GM21367 (cell line): ENCODE data around the gene CLDN20.
A peak's percentile ranks its signal among the peaks of the same experiment; 100 is the strongest.
"Not testable (repeated sequence)": the region's sequence is repeated elsewhere in the genome, so short reads cannot be mapped to it uniquely, and the experiment has no call there.

Experiments used
- ATAC-seq: cut with Tn5 transposase; IDR thresholded peaks from one replicate; pipeline ENCODE4 v1.9.1; 2021; ENCODE audit not compliant: unreplicated experiment

CLDN20 gene, protein sequence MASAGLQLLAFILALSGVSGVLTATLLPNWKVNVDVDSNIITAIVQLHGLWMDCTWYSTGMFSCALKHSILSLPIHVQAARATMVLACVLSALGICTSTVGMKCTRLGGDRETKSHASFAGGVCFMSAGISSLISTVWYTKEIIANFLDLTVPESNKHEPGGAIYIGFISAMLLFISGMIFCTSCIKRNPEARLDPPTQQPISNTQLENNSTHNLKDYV

DNA sequence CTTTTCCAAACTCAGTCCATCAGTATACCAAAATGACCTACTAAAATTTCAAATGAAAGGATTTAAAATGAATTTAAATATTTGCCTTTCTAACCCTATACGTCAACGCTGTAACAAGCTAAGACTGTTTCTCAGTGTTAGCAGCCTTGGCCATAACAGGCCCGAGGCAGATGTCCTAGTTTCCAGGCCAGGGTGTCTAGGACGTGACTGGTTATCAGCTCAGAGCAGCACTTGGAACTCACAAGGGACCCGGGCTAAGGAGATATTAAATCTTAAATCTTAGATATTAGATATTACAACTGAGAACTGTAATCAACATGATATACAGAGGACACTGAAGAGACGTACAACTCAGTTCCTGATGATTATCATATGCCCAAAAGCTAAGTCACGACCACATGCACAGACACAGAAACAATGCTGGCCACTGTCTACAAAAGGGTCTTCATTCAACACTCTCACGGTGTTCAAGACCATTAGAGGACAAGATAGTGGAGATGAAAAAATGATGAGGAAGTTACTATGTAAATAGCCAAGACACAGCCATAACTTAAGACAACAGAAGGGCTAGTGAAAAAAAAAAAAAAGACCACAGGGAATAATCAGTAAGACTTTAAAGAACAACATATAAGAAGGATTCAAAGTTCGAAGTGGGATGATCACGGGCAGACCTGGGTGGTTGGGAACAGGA is at the start of gene CLDN20:
Gene CLDN20 (plus strand): TSS at position 641 of the 691 bp plus-strand sequence. CDS start 11,707 bp downstream, outside the sequence.
- no peak for ATAC-seq

DNA sequence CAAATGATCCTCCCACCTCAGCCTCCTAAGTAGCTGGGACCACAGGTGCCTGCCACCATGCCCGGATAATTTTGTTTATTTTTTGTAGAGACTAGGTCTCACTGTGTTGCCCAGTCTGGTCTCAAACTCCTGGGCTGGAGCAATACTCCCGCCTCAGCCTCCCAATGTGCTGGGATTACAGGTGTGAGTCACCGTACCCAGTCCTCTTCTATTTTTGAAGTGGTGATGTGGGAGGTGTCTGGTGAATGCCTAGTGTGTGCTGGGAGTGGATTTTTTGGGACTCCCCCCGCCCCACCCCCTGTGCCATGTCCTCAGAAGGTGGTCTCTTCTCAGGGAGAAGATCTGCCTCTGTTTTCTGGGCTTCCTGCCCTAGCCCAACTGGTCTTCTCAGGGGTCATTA is 47.9 kb upstream of the CLDN20 start:
- ATAC-seq, result no peak

DNA sequence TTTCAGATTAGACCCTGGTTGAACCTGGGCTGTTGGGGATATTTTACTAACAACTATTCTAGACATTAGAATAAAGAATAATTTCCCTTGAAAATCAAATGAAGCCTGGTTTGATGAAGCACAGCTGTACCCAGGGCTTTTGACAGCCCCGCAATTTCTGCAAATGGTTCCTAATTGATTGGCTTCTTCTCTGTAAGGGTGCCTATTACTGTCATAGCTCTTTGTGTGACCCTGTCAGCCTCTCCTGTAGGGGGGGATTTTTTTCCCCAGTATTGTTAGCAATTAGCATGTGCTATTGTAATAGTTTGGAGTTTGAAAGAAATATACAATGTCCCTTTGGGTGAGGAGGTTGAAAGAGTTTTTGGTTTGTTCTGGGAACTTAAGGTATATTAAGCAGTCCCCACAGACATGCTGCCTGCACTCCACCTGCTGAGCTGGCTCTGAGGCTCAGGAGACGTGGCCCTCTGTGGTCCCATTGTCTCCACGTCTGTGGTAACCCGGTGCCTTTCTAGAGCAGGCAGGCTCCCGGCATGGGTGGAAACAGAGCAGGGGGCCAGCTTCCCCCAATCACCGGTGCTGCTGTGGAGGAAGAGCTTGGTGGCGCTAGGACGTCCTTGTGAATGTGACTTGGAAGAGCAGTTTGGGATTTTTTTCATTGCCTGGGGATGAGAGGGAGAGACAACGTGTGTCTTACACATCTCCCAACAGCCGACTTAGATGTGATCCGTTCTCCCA is 47.3 kb upstream of the CLDN20 start:
- ATAC-seq, result no peak

DNA sequence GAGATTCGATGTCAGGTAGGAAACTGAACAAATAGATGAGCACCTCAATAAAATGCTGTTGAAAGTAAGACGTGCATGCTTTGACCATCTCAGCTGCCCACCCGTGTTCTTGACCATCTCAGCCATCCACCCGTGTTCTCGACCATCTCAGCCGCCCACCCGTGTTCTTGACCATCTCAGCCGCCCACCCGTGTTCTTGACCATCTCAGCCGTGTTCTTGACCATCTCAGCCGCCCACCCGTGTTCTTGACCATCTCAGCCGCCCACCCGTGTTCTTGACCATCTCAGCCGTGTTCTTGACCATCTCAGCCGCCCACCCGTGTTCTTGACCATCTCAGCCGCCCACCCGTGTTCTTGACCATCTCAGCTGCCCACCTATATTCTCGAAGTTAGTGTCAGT is 45.1 kb upstream of the CLDN20 start:
- not testable (repeated sequence) for ATAC-seq

DNA sequence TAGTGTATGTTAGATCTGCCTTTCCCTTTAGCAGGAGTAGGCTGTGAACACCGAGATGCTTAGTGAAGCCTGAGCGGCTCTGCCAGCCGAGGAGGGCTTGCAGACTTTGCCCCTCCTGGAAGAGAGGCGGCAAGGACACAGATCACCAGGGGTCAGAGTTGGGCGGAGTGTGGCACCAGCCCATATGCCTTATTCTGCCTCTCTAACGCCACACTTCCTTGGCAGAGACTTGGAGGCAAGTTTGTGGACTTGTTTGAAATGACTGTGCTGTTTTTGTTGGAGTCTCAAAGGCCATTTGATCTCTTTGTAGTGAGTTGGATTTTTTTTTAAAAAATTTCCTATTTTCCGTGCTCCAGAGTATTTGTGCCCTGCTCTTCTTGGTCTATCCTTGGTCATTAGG is 44.5 kb upstream of the CLDN20 start:
- ATAC-seq, result no peak

DNA sequence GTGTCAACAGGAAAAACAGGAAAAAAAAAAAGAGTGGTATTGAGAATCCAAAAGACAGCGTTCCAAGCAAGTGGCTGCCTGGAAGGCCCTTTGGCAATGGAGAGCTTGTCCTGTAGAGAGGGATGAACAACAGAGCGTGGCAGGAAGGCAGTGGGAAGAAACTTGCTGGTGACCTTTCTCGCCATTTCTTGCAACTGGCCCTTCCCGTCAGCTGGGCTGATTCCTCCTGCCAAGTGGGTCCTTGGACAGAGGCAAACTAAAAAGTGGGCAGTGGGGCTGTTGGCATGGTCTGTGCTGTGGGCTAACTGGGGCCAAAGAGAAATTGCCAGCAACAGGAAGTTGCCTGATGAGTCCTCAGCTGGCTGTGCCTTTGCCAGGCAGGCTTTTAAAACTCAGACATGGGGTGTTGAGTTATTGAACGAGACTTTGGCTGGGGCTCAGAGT is 43.9 kb upstream of the CLDN20 start:
- ATAC-seq, result no peak

DNA sequence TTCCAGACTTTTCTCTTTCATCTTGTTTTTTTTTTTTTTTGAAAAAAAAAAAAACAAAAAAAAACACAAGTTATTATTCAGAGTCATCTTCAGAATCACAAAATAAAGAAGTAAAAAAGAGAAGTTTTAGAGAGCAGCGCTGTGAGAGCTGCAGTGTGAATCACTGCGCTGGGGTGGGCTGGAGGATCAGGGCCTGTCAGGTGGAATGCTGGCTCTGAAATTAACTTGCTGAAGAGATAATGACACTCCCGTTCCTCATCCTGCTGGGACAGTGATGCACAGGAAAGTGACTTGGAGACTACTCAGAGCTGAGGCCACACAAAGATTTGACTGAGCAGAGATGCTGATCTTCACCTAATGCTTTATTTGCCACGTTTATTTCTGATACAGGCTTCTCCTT is 42.7 kb upstream of the CLDN20 start:
- no peak for ATAC-seq

DNA sequence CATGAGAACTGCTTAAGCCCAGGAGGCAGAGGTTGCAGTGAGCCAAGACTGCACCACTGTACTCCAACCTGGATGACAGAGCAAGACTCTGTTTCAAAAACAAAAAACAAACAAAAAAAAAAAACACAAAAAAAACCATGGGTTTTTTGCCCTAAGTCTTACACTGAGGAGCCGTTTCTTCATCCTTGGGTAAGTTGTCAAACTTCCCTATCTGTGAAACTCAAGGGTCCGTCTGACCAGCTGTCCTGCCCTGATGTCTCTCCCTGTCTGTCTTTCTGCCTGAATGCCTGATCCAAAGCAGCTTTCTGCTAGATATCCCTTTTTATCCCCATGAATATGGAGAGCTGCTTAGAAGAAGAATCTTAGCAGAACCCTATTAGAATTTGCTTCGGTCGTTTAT is 41.3 kb upstream of the CLDN20 start:
- ATAC-seq, result no peak

DNA sequence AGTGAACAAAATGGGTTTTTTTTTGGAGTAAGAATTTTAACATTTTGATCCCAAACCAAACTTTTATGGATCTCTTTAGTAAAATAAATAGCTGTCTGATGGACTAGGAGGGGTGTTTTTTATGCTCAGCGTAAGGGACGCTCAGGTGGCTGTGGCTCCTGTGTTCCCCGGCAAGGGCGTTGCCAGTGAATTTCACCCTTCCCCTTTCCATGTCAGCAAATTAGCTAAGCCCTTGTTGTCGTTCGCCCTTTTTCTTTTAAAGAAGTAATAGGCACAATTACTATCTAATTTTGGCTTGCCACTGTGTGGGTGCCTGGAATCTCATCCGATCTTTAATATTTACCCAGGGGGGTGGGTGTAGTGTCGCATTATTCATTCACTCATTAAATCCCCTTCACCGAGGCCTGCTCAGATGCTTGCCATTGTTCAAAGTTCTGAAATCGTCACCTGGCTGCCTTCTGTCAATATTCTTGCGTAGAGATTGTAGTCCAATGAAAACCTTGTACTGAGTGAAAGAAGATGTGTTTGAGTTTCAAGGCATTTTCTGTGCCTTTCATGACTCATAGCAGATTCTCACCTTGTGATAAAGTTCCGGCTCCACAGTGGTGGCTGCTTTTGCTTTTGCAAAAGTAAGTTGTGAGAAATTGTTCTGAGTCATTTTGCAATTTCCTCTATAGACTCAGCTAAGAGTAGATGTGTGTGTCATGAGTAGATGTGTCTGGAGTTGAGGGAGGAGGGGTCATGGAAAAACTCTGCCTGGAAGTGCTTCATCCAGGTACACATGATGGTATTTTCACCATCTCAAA is 40.0 kb upstream of the CLDN20 start:
- ATAC-seq, result peak; percentile 98

DNA sequence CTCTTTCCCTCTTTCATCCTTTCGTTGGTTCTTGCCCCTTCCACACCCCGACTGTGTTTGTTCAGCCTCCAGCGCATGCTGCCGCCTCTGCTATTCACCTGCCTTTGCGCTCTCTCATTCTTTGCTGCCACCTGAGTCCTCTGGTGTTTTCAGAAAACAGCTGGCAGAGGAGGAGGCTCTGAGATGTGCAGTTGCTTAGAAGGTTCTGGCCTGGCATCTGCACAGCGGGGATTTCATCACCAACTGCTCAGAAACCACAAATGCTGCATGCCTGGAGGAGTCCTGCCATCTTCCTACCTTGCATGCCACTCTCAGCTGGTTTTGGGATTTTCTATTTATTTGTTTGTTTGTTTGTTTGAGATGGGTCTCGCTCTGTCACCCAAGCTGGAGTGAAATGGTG is 39.2 kb upstream of the CLDN20 start:
- no peak for ATAC-seq

DNA sequence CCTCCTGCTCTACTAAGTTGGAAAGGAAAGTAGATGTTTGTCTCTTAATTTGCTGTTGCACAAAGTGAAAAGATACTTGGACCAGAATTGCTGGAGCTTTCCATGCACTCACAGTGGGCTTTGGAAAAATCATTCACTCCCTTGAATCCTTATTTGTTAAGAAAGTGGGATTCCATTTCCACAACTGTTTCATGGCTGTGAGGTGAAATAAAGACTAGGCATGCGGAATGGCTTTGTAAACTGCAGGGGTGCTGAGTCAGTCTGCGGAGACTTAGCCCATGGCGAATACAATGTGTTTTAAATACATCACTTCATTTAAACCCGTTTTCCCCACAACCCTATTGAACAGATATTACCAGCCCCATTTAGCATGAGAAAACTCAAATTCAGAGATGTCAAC is 36.8 kb upstream of the CLDN20 start:
- no peak for ATAC-seq

DNA sequence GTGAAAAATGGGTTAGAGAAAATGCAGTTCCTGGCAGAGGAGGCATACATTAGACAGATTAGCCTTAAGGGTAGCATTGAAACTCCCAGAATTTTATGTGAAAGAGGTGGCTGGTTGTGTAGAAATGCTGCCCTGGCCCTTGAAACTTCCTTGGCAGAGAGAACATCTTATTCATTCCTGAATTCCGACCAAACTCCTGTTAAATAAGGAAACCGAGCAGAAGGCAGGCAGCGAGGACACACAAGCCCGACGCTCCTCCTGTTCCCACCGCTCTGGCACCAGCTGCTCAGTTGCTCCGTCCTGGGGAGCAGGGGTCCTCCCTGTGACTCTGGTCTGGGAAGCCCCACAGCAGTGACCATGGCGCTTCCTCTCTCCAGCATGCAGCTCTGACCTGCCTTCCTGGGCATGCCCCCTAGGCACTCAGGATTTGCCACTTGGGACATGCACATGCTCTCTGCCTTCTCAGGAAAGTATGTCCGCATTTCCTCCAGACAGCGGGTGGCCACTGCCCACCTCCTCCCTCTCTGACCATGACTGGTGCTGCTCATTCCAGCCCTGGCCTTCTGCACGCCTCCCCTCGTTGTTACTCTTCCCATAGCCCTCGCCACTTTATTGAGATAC is 35.2 kb upstream of the CLDN20 start:
- ATAC-seq, result no peak

DNA sequence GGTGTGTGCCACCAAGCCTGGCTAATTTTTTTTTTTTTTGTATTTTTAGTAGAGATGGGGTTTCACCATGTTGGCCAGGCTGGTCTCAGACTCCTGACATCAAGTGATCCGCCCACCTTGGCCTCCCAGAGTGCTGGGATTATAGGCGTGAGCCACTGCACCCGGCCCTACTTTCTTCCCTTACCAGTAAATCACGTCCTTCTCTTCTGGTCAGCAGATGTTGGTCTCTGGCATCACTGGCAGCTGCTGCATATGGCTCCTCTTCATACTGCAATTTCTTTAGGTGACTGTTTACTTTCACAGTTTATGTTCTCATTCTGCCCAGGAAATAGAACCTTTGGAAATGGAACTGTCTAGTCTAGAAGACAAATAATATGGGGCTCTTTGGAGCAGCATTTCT is 32.8 kb upstream of the CLDN20 start:
- not testable (repeated sequence) for ATAC-seq

DNA sequence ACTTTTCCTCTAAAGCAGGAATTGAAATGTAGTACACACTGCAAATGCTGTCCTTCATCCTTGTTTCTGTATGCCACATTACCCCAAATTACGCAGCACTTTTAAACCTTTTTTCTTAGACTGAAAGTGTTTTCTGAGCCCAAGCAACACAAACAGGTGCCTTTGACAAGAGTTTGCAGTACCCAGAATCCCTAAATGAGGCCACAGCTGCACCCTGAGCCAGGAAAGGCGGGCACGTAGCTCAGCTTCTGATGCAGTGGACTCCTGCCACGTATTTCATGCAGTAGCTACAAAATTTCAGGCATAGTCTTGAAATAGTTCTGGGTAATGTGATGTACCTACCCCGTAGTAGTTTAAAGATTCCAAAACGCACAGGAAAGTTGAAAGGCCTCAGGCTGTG is 31.0 kb upstream of the CLDN20 start:
- ATAC-seq, result no peak

DNA sequence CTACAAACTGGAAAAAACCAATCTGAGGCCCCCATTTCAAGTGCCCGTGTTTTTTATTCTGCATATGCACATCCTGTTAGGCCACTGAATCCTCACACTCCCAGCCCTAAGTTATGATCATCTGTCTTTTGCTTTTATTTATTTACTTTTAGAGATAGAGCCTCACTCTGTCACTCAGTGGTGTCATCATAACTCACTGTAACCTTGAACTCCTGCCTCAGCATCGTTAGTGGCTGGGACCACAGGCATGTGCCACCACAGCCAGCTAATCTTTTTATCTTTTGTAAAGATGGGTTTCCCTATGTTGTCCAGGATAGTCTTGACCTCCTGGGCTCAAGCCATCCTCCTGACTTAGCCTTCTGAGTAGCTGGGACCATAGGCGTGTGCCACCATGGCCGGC is 29.6 kb upstream of the CLDN20 start:
- ATAC-seq, result no peak

DNA sequence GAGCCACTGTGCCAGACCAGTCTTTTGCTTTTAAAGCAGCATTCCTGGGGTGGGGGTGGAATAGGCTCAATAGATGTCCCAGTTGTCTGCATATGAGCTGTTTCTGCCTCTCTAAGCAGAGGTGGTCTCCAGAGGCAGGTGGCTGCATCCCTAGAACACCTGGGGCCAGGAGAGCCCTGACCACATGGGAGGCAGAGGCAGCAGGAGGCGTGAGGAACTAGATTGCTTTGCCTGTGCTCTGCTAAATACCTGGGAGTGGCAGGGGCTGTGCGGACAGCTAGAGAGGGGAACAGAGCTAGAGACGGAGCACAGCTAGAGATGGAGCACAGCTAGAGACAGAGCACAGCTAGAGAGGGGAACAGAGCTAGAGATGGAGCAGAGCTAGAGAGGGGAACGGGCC is 29.1 kb upstream of the CLDN20 start:
- ATAC-seq, result no peak

DNA sequence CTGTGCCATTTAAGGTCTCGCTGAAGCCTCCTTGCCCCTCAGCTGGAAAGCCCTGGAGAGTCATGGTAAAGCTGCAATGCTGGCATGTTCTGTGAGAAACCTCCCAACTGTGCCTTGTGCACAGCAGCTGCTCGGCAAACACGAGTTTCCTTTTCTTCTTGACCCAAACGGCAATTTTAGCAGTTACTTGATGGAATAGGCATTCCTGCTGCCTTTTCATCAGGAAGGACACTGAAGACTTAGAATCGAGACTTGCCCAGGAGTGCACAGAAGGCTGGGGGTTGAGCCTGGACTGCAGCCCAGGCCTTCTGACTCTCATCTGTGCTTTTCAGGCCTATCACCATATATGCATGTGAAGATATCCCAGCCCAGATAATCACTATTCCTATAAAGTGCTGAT is 28.7 kb upstream of the CLDN20 start:
- ATAC-seq, result no peak

DNA sequence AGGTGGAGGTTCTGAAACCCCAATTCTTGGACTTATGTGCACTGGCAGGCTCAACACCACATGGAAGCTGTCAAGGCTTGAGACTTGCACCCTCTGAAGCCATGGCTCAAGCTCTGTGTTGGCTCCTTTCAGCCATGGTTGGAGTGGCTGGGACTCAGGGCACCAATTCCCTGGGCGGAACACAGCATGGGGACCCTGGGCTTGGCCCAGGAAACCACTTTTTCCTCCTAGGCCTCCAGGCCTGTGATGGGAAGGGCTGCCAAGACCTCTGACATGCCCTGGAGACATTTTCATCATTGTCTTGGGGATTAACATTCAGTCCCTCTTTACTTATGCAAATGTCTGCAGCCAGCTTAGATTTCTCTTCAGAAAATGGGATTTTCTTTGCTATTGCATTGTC is 26.2 kb upstream of the CLDN20 start:
- ATAC-seq, result no peak

DNA sequence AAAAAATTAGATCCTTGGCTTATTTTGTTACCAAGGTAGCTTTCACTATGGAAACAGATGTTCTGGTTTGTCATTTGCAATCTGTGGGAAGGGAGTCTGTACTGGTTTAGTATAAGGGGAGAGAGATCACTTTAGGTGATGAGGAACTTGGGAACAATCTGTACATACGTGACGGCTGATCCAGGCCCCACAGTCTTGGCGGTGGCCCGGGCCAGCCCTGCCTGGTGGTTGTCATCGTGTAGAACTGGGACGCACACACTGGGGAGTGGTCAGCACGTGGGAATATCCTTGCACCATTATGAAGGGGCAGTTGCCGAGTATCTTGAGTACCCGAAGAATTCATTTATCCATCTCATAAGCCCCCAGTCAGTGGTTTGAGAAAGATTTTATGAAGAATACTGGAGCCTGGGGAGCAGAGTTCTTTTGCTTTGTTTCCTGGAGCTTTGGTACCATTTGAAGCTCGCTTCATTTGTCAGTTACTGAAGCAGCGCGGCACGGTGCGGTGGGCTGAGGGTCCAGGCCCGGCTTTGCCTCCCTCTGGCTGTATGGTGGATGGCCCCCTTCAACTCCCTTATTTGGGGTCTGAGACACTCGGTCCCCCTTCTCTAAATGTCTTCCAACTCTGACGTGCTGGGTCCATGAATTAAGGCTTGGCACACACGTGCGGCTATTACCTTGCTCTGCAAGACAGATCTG is 22.8 kb upstream of the CLDN20 start:
- ATAC-seq, result no peak

DNA sequence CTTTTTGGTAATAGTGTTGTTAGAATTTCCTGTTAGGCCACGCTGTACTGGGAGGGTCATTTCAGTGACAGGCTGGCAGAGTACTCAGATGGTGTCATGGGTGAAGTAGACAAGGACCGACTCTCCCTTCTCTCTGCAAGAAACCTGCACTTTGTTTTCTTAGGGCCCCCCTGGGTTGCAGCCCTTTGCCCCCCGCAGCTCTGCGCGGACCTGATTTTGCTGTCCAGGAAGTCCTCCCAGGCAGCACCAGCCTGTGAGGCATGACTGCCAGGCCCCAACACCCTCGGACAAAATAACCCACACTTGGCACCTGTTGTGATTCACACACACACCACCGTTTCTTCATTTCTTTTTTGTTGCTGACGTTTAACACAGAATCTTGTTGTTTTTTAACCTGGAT is 21.8 kb upstream of the CLDN20 start:
- ATAC-seq, result no peak
